GM18951 (cell line): ENCODE data around the gene SLC1A1.
"Not testable (repeated sequence)": the region's sequence is repeated elsewhere in the genome, so short reads cannot be mapped to it uniquely, and the experiment has no call there.

Experiments used
- POLR2A ChIP-seq: IDR thresholded peaks from 4 replicates; pipeline ENCODE4 v1.6.1; 2011; ENCODE audit warnings: mild to moderate bottlenecking; ENCODE audit not compliant: insufficient read length, insufficient read depth; ENCODE audit errors: extremely low read depth
- in situ Hi-C: fragments of 300-500 bp; cut with MboI; formaldehyde crosslinking; loops from one replicate; pipeline ENCODE4 v1.12.0; 2022; ENCODE audit warnings: low sequenced_read_pairs, mixed read lengths, inconsistent platforms; ENCODE audit not compliant: unreplicated experiment

The SLC1A1 gene

GRCh38 chr9:4583001-4583400 is 92.7 kb downstream of the SLC1A1 start:
- no peak for TF ChIP-seq POLR2A

GRCh38 chr9:4584636-4585035 is 94.4 kb downstream of the SLC1A1 start:
- in situ Hi-C loops = no loop called here
- TF ChIP-seq POLR2A = no peak

More at GRCh38 chr9:4583001-4583400, 92.7 kb downstream of the SLC1A1 start:
- in situ Hi-C loops = no loop called here

- no peak for TF ChIP-seq POLR2A
- in situ Hi-C loops = no loop called here
Observed at GRCh38 chr9:4585135-4585534, 94.9 kb downstream of the SLC1A1 start.

GRCh38 chr9:4588721-4589120 is 98.5 kb downstream of the SLC1A1 start:
- in situ Hi-C loops = no loop called here

GRCh38 chr9:4590430-4591122 is 100.3 kb downstream of the SLC1A1 start:
- in situ Hi-C loops = no loop called here
- no peak for TF ChIP-seq POLR2A

More at GRCh38 chr9:4588721-4589120, 98.5 kb downstream of the SLC1A1 start:
- TF ChIP-seq POLR2A = no peak

GRCh38 chr9:4591123-4591500 is 100.8 kb downstream of the SLC1A1 start:
- in situ Hi-C loops = no loop called here
- no peak for TF ChIP-seq POLR2A

GRCh38 chr9:4592295-4592694 is 102.0 kb downstream of the SLC1A1 start:
- in situ Hi-C loops = no loop called here
- TF ChIP-seq POLR2A = no peak

GRCh38 chr9:4592886-4593285 is 102.6 kb downstream of the SLC1A1 start:
- no peak for TF ChIP-seq POLR2A
- in situ Hi-C loops = no loop called here

GRCh38 chr9:4594545-4594944 is 104.3 kb downstream of the SLC1A1 start:
- in situ Hi-C loops = no loop called here
- no peak for TF ChIP-seq POLR2A

- no peak for TF ChIP-seq POLR2A
- in situ Hi-C loops = no loop called here
Observed at GRCh38 chr9:4594994-4595393, 104.7 kb downstream of the SLC1A1 start.

- TF ChIP-seq POLR2A = no peak
- in situ Hi-C loops = no loop called here
Observed at GRCh38 chr9:4596165-4596922, 106.1 kb downstream of the SLC1A1 start.

- in situ Hi-C loops = no loop called here
- no peak for TF ChIP-seq POLR2A
Observed at GRCh38 chr9:4600368-4600767, 110.1 kb downstream of the SLC1A1 start.

GRCh38 chr9:4603830-4604229 is 113.6 kb downstream of the SLC1A1 start:
- in situ Hi-C loops = no loop called here
- no peak for TF ChIP-seq POLR2A

- no peak for TF ChIP-seq POLR2A
- in situ Hi-C loops = no loop called here
Observed at GRCh38 chr9:4604678-4605095, 114.4 kb downstream of the SLC1A1 start.

GRCh38 chr9:4606033-4606432 is 115.8 kb downstream of the SLC1A1 start:
- in situ Hi-C loops = not testable (repeated sequence)
